Measurements from ENCODE around the gene IFNK. TPM values are rescaled to one million over a fixed set of nuclear protein-coding genes. Genes with fewer than 3 reads are reported as not detected.

IFNK gene
- total RNA-seq, 4 donors from 2014 or later = not detected

DNA sequence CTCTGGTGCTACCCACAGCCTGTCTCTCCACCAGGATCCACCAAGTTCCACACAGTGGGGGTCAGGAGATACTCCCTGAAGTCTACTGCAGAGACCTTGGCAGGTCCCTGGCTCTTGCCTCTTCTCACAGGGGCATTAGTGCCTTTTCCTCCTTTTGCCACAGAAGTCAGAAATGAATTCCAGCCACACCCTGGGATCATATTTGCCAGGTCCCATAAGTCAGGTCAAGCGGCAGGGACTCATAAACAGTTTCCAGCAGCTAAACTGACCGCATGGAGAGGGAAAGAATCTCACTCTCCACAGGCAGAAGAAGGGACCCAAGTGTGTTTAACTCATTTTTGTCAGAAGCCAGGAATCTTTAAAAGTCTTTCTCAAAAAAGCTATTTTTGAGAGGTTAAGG lies 13.3 kb upstream of the IFNK start:
- DNase-seq (ENCODE audit: low spot score) (no peak), ATAC-seq (ENCODE audit: low FRiP score) (no peak)
- TF ChIP-seq CTCF (IDR thresholded peaks at IDR 0.05) = no peak

GRCh38 chr9:27511771-27512170 lies 12.3 kb upstream of the IFNK start:
- no peak for DNase-seq (ENCODE audit: low spot score)
- ATAC-seq (ENCODE audit: low FRiP score) = no peak
- TF ChIP-seq CTCF (IDR thresholded peaks at IDR 0.05) = no peak

DNA sequence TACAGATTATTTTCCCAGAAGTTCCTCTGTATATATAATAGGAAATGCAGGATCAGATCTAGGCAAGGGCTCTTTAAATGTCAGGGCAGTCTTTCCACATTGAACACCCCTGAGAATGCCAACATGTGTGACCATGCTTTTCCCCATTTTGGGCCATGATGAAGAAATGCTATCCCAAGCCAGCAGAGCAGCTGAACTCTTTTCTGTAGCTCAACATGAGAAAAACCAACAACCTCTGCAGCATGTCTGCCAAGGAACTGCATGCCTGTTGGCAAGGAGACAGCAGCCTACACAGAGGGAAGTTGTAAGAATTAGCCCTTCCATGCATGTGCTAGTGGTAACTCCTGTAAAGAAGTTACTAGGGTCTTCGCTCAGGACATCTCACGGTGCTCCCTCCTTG lies 9.5 kb upstream of the IFNK start:
- no peak for TF ChIP-seq CTCF (IDR thresholded peaks at IDR 0.05)
- DNase-seq (ENCODE audit: low spot score) = no peak
- no peak for ATAC-seq (ENCODE audit: low FRiP score)

DNA sequence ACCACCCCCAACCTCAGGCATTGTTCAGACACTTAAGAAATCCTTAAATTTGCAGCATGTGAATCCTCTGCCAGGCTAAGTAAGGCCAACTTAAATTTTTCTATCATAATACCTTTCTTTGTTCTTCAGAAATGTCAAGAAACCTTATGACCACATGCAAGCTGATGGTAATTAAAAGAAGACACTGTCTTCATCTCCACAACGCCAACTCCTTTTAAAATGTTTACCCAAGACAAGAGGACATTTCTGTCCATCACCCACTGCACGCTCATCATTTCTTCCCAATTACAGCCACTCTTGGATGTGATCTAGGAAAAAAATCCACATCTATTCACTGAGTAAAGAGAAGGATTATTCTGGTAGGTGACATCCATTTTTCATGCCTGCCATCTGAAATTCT lies 6.1 kb upstream of the IFNK start:
- DNase-seq (ENCODE audit: low spot score) = no peak
- ATAC-seq (ENCODE audit: low FRiP score) = no peak
- no peak for TF ChIP-seq CTCF (IDR thresholded peaks at IDR 0.05)

DNA sequence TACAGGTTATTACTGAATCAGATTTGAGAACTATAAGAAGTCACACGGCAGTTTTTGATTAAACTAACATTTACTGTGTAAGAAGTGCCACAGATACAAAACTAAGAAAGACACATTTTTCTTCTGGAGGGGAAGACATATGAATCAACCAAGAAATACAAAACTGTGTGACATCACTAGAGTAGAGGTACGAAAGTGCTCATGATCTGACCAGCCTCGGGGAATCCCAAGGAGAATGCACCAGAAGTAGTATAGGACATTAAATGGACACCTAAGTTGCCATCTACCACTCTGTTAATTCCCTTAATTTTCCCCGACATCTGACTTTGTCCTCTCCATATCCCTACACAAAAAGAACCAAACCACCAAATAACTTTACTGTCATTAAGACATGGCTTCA lies 5.3 kb upstream of the IFNK start:
- TF ChIP-seq CTCF (IDR thresholded peaks at IDR 0.05) = no peak

DNA sequence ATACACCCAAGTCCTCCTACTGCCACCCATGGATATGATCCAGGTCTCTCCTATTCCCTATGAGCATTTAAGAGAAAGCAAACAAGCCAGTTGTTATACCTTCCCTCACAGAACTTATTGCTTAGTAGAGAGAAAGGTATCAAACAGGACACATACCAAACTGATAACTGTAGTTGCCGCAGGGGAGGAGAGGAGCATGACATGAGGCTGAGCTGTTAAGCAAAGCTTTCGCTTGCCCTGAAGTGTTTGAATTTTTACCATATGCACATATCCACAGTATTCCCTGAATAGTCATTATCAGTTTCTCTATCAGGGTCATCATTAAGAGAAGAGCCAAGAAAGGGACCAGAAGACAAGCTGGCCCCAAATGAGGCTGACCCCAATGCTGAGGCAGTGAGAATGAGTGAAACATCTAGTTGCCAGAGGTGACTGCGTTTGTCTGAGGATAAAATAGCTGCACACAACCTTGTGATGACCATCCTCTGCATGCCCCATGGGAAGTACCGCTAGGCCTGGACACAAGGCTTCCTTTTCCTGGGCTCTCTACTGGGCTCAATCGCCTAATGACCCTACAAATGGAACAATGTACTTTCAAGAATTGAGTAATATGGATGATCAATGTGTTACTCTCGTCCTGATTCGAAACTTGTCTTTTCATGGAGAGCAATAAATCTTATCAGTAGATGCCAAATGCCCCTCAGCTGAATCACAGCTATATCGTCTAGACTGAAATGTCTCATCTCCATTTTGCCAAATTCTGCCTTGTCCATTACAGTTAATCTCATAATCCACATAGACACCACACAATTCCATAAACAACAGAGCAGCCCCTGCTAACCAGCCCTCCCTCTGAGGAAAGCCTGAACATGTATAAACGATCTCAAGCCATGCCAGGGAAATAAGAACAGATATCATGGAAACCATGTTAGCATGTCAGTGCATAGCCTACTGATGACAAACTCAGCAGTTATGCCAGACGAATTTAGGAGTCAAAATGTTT lies 4.3 kb upstream of the IFNK start:
- no peak for TF ChIP-seq CTCF (IDR thresholded peaks at IDR 0.05)
- no peak for ATAC-seq (ENCODE audit: low FRiP score)
- DNase-seq (ENCODE audit: low spot score) = no peak

More for the DNA sequence above, 5.3 kb upstream of the IFNK start:
- ATAC-seq (ENCODE audit: low FRiP score) = no peak
- DNase-seq (ENCODE audit: low spot score) = no peak

DNA sequence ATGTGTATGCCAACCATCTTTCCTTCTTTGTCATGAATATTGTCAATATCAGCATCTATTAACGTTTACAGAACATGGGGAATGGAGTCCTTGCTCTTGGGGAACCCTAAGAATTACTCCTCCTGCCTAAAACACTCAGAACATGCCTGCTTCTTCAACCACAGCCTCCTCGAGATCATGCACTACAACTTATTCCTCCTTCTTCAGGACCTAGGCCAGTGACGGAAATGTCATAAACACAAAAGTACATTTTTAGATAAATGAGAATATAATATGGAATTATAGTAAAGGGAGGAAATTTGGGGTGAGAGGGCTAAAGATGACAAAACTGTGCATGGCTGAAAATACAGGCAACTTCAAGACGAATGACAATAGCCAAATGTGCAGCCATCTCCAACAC lies 3.1 kb upstream of the IFNK start:
- DNase-seq (ENCODE audit: low spot score) = no peak
- TF ChIP-seq CTCF (IDR thresholded peaks at IDR 0.05) = no peak
- ATAC-seq (ENCODE audit: low FRiP score) = no peak

Measured in omental fat pad (tissue), 4 donors.